Neural progenitor cell (in vitro differentiated cells): ENCODE results near the gene KLHDC8B.

Experiments used
- EZH2 ChIP-seq: fragments of 200-600 bp; sonication (generic); IDR thresholded peaks from 2 replicates; pipeline ENCODE4 v1.6.1; 2017; ENCODE audit warnings: antibody characterized with exemption, mild to moderate bottlenecking, moderate library complexity
- EZH2phosphoT487 ChIP-seq: fragments of 200-600 bp; sonication (generic); IDR thresholded peaks from 2 replicates; pipeline ENCODE4 v1.6.1; 2017; ENCODE audit warnings: antibody characterized with exemption
- TF ChIP-seq, protein P1 (sequence below): fragments of 200-600 bp; sonication (generic); IDR thresholded peaks from 2 replicates; pipeline ENCODE4 v1.5.1; 2017; ENCODE audit warnings: antibody characterized with exemption, mild to moderate bottlenecking

DNA sequence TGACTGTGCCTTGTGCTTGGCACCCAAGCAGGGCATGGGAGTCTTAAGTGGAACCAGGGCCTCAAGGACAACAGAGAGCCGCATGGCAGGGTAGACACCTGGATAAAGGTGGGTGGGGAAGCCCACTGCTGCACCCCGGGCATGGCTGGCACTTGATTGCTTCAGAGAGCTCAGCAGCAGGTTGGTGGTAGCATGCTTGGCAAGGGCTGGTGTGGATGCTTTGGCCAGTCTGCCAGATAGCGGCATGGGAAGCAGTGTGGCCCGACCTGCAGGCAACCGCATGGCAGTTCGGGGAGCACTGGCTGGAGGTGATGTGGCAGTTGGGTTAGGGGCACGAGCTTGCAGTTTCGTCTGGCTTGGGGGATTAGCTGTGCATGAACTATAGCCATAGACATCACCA, 7.8 kb upstream of the KLHDC8B start:
- TF ChIP-seq, protein P1, sequence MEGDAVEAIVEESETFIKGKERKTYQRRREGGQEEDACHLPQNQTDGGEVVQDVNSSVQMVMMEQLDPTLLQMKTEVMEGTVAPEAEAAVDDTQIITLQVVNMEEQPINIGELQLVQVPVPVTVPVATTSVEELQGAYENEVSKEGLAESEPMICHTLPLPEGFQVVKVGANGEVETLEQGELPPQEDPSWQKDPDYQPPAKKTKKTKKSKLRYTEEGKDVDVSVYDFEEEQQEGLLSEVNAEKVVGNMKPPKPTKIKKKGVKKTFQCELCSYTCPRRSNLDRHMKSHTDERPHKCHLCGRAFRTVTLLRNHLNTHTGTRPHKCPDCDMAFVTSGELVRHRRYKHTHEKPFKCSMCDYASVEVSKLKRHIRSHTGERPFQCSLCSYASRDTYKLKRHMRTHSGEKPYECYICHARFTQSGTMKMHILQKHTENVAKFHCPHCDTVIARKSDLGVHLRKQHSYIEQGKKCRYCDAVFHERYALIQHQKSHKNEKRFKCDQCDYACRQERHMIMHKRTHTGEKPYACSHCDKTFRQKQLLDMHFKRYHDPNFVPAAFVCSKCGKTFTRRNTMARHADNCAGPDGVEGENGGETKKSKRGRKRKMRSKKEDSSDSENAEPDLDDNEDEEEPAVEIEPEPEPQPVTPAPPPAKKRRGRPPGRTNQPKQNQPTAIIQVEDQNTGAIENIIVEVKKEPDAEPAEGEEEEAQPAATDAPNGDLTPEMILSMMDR: no peak
- TF ChIP-seq EZH2: no peak
- TF ChIP-seq EZH2phosphoT487: no peak
